Muscle of arm (tissue), 12 donors: ENCODE measurements around the gene STARD13. TPM values are rescaled to one million over a fixed set of nuclear protein-coding genes. Genes with fewer than 3 reads are reported as not detected.

ENCODE experiments used
- DNase-seq: peaks from one replicate; pipeline ENCODE4 v3.0.0-alpha.2; 2013
- polyA plus RNA-seq, 12 donors: library from polyadenylated mRNA; unstranded; fragments of 120-200 nt; gene quantifications; one replicate each; pipeline ENCODE4 v1.2.1, GENCODE V29; 2013; ENCODE audit not compliant: insufficient read length in 12 of 12

STARD13 gene
- polyA plus RNA-seq, 12 donors, result 16.8 to 72.0 (median 22.7) TPM

DNA sequence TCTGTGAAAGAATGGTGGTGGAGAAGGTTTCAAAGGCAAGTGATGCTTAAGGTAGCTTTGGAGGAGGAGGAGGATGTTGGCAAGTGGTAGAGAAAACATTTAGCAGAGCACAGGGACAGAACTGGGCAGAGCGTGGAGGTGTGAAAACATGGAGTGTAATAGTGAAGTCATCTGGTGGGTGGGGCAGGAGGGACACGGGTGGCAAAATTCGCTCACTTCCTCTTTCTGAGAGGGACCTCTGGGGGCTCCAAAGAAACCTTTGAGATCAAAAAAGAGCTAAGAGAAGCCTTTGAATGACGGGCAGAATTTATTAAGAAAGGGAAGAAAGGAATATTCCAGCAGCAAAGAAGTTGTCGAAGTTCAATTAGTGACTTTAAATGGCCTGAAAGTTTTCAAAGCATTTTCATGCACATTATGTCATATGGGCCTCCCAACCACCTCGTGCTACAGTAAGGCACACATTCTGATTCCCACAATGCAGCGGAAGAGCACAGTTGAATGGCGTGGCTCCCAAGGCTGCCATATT is 82.8 kb downstream of the STARD13 start:
- no peak for DNase-seq

DNA sequence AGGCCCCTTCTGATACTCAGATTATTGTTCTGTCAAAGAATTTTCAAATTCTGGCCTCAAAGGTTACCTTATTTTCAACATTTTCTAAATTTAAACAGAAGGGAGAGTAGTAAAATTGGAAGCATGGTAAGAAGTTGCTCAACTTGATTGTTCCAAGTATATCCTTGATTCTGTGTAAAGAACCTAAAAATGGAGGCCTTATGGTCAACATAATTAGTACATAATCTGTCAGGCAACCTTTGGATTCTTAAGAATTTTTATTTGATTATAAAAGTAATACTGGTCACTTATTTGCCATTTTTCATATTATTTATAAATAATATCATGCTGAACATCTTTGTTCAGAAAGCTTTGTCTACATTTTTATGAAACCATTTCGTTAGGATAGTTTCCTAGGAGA is 83.9 kb downstream of the STARD13 start:
- DNase-seq, result no peak

DNA sequence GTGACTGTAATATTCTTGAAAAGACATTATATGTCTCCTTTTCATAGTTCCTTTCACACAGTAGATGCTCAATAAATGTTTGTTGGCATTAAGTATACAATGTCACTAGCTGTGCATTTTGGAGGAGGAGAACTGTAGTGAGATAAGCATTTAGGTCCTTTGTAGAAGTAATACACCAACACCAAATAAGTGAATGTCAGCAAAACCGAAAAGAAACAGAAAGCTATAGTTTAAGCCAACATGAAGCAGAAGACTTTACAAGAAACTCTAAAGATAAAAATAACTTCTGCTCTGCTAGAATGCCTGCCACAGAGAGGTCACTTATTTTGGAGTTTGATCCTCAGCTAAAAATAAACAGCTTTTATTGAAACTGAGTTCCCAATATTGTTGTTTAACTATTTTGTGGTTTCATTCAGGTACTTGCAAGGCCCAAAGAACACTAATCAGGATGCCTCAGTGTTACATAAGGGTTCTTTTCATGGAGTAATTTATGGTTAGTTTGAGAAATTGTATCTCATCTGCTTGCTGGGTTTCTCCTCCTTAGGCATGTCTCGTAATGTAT is 86.2 kb downstream of the STARD13 start:
- no peak for DNase-seq

DNA sequence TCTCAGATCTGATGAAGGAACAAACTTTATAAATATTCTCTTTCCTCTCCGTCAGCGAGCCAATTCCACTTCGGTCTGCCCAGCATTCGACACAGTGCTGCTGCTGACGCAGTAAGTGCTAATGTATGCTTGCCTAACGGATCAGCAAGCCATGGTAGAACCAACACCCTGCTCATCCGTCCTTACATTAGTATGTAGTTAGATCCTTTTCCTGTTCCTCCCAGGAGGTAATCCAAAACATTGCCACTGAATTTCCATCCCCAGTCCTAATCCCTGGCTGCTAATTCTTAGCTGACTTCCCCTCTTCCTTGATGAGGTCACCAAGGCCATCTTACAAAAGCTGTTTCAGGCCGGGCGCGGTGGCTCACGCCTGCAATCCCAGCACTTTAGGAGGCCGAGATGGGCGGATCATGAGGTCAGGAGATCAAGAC is 88.0 kb downstream of the STARD13 start:
- DNase-seq, result no peak

DNA sequence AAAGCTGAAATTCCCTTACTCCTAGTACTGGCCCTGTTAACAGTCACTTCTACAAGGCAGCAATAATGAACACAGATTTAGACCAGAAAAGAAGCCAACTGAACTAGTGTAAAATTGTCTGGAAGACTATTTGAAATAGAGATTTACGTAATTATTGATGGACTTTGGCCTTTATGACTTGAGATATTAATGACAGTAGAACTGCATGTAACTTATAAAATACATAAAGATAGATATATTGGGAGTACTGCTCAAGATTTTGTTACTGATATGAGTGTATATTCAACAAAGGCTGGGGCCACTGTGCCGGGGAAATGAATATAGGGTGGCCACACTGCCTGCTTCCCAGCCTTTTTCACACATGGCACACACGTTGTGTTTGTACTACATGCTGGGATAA is 88.8 kb downstream of the STARD13 start:
- no peak for DNase-seq

DNA sequence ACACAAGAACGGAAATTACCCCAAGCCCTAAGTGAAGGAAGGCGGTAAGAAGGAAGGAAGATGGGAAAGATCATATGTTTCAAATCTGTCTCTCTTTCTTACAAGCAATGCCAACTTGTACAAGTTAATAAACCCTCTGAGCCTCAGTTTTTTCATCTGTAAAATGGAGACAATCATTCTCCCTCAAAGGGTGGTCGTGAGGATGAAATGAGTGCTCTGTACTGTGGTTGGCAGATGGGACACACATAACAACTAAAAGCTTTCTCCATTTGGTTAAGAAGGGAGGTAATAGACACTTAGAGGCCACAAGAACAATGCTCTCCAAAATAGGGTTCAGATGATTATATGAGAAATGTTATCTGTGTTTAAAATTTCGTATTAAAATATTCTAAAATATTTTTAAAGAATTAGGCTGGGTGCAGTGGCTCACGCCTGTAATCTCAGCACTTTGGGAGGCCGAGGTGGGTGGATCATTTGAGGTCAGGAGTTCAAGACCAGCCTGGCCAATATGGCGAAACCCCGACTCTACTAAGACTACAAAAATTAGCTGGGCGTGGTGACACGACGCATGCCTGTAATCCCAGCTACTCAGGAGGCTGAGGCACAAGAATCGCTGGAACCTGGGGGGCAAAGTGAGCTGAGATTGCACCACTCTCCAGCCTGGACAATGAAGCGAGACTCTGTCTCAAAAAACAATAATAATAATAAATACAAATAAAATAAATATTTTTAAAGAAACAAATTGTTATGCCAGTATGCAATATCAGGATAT is 89.7 kb downstream of the STARD13 start:
- DNase-seq, result no peak

DNA sequence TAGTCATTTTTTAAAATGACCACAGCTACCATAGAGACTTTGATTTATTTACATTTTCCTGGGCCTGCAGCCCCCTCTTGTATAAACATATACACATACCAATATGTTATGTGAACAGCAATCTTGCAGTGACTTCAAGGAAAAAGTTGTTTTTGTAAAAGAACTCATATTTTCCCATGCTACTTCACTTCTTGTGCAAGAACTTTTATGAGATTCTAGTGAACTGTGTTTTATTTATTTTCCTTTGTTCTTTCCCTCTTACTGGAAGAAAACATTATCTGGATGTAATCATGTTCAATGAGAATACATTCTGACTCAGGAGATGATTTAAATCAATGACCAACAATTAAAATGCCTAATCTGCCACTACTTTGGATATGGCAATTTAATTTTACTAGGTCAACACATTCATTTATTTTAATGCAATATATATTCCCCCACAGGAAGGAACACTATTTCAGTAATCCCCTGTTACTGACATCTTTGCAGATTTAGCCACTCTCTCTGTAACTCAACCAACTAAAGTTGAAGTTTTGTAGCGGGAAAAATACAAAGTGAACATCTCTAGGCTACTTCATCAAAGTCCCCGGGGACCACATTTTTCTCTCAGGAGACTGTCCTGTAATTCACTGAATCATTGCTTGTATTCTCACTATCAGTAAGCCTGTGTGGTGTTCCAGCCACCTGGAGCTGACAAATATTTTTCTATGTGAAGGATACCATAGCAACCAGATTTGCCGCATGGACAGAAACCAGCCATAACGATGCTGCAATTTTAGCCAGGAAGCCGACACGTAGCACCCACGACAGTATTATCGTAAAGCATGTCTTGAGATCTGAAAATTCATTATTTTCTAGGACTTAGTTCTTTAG is 90.5 kb downstream of the STARD13 start:
- peak; percentile 72 for DNase-seq

DNA sequence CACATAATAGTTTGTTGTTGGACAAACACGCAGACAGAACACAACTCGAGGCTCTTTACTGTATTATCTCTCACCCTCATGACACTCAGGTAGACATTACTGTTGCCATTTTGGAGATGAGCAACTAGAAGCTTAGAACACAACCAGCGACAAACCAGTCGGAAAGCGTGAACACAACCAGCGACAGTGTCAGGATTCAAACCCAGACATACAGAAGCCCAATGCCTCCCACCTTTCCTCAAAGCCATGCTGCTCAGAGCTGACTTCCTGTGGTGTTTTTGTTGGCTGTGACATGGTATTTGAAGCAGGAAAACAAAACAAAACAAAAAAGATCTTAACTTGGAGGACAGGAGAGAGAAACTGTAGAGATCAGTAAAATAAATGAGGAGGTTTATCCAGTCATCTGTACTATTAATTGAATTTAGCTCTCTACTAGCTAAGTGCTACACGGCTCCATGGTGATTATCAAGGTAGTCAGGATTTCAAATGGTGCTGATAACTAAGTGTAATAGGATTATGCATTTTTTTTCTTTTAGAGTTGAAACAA is 92.1 kb downstream of the STARD13 start:
- DNase-seq, result no peak

DNA sequence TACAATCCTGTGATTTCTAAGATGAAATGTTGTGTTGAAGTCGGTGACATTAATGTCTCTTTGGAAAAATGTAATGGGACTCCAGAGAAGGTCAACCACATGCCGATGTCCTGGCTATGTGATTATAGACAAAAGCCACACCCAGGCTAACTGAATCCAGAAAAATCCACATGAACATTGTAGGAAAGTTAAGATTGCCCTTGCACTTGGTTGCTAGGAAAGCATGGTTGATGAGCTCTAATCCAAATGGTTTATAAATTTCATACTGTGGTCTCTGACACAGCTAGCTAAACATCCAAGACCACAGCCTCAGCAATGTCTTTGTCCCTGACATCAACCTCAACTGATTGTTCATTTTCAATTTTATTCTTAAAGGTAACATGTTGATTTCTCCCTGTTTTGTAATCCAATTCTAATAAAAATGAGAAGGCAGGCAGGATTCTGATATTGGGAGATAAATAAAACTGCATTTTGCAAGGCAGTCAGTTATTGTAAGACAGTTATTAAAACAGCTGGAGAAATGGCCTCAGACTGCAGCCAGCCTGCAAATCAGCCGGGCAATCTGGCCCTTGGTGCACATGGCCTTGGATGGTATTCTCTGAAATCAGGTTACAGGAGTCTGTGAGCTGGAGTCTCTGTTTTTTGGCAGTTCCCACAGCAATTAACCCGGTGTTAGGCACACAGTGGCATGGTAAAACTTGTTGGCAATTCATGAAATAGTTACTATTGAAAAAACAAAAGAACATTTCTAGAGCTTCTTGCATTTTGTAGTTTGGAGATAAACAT is 93.9 kb downstream of the STARD13 start:
- no peak for DNase-seq

DNA sequence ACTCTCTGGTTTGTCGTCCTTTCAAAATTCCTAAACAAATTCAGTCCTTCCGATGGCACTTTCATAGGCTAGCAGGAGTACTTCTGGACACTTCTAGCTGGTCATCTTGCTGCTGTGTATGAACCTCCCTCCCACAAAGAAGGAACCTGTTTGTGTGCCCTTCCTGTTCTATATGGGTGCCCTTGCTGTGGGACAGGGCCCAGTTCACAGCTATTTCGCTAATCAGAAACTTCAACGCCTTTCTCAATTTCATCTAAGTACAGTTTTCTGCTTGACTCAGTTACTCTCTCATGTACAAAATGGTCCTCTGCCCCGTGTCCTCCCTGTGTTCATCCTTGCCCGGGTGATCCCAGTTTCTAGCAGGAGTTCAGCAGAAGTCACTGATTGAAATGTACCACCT is 96.1 kb downstream of the STARD13 start:
- no peak for DNase-seq

DNA sequence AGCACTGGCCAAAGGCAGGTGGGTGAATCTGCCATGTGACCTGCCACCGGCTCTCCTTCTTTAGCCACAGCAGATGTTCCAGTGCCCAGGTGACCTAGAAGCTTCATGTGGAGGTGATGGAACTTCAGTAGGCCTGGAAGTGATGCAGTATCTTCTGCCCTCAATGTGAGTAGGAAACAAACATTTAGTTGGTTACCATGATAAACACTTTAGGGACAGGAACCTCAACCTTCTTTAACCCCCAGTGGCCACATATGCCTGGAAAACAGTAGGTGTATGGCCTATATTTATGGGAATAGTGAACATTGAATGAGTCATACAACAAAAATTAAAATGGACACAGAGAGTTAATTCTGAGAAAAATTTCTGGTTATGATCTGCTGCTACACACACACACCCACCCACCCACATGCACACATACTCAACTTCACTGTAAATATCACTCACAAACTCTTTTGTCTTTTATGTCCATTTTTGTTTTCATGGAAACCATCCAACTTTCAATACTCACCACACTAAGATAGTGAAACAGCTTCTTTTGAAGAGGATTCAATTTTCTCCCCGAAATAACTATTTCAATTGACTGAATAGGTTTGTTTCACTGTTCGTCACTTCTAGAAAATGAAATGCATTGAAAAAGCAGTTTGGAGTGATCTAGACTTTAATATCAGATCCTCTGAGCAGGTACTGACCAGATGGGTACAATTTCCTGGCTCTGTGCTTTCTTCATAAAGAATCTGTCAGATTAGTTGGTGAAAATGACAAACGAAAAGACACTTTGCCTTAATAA is 97.3 kb downstream of the STARD13 start:
- no peak for DNase-seq

DNA sequence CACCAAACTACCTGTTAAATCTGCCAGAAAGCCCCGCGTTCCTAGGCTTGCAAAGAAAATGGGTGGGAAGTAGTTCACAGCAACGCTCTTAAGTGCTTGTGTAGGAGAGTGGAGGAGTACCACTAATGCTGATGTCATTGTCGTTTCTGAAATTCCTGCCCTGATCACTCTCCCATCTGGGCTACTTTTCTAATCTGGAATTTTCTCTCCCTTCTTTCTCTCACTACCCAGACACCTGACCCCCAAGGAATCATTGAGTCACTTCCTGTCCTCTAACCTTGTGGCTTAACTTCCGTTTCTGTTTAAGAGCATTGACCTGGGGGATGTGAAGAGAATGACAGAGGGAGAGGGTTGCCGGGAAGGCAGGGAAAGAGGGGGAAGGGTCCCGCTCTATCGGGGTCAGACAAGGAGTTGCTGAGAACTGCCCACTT is 98.7 kb downstream of the STARD13 start:
- DNase-seq, result no peak

DNA sequence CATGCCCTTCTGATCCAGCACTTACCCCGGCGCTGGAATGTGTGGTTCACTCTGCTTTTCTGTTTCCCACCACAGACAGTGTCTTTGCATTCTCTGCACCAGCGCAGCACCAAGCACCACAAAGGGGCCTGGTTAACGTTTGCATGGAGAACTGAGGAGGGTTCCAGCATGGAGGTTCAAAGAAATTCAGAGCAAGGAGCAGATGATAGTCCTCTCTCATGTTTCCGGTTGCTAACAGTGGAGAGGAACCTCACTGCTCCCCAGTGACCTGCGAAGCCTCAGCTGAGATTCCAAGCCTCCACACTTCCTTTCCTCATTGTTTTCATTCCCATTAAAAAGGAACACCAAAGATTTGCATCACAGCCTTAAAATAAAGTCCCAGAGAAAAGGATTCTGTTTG is 99.7 kb downstream of the STARD13 start:
- no peak for DNase-seq

DNA sequence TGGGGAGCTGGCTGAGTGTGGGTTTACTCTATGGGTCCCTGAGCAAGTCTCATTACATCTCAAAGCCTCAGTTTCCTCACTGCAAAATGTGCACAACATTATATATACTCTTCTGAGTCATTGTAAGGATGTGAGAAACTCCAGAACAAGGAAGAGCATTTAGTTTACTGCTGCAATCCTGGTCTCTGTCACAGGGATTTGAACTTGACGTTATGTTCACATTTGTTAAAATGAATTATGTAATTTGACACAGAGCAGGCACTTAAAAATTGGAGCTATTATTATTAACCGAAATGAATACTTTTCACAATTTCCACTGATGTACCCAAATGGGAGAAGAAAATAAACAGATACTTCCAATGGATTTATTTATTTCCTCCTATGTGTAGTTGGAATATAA is 101.0 kb downstream of the STARD13 start:
- DNase-seq, result no peak

DNA sequence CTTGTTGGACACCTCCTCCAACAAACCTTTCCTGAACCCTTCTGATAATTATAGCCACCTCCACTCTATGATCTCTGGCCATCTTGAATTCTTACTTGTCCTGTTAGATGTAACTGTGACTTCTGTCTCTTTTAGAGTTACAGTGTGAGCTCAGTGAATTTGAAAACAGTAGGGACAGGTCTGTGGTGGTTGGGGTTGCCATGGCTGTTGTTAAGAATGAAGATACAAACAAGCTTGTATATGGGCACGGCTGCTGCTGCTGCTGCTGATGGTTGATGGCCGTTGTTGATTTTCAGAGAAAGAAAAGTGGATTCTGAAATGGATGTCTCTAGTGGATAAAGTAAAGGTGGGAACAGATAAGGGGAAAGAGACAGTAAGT is 101.5 kb downstream of the STARD13 start:
- DNase-seq, result no peak

DNA sequence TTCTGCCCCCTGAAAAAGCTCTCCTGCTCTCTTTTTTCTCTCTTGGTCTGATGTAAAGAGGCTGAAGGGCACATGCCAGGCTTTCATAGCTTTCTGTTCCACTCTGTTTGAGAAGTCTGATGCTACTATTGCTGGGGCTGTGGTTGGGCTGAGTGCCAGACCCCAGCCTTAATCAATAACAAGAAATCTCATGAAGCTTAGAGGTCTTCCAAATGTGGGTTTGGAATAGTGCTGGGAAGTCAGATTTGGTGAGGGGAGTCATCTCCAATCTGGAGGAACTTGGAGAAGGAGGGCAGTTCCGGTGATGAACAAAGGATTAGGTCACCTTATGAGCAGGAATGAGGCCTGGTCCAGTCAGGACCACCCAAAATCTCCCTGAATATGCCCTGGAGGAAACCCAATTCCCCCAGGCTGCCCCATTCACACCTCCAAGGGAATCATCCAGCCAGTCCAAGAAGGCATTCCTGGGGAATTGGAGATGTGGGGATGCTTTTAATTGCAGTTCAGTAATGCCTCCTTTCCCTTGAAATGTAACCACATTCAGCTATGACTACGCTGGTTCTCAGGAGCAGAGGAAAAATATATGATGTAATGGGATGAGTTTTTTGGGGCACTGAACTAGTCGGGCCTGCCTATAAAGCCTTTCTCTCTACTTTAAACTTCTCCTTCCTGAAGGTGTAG is 102.0 kb downstream of the STARD13 start:
- DNase-seq, result no peak

DNA sequence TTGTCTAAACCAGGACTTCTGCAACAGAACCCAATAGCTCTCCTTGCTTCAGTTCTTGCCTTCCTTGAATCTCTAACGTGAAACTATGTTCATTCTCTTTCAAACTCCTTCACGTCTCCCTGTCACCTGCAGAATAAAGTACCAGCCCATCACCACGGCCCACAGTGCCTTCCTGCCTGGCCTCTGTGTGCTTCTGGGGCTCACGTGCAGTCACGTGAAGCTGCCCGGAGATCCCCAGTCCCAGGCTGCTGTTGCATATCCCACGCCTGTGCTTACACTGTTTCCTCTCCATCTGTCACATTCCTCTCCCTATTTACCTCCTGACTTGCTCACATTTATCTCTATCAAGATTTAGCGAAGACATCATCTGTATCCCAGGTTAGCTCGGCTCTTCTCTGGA is 102.8 kb downstream of the STARD13 start:
- no peak for DNase-seq

DNA sequence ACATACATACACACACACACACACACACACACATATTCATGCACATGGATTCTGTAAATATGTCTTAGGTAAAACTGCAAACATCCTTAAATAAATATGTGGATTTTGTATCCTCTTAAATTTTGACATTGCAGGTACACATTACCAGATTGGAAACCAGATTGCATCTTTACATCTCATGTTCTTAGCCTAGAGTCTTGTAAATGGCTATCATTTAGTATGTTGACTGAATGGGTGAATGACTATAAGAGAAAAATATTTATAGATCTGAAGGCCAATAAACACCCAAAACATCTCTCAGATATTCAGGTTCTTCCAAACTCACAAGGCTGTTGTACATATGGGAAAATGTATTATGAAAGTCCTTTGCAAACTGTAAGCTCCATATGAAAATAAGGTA is 104.3 kb downstream of the STARD13 start:
- DNase-seq, result no peak

DNA sequence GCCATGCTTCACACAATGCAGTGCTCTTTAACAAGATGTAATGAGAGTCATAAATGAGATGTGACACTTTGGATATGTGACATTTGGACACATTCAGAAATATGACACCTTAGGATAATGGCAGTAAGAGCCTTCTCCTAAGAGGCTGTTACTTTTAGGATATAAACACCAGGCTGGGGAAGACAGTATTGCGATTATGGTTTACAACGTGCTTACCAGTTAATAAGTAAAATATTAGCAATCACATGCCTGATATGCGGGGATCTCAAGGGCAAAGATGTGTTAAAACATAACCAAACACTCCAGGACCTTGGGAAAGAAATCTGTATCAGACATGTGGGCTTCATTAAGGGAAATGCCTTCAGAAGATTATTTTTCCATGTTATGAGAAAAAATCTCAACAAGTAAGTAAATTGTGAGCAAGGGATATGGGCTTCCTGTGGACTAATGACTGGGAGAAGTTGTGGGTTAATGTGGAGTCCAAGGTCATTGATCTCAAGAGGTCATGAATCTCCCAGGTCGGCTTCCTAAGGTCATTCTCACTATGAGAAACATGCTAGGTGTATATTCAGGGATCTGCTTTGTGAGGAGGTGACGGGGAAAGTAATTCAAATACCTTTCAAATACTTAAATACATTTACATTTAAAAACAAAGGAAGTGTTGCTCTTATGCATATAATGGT is 105.3 kb downstream of the STARD13 start:
- no peak for DNase-seq
